ENCODE data around the gene SLC6A6.

The SLC6A6 gene

DNA sequence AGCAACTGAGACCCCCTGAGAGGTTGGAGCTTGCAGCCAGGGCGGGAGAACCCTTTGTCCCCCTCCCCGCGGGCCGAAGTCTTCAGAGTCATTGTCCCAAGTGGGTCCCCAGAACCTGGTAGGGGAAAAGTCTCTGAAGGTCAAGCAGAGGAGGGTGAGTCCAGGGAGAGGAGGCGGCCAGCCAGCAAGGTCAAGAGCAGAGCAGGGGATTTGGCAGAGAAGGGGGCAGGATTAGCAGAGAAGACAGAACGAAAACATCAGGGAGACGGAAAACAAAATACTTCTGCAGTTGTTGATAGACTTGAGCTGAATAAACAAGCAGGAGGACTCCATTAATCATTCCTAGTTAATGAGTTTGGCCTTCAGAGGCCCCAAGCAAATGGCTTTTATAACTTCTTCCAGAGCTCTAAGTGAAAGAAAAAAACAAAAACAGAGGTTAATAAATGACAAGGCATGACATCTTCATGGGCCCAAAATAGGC lies 71.0 kb downstream of the SLC6A6 start:
- no peak for DNase-seq

GRCh38 chr3:14474363-14475081 lies 72.1 kb downstream of the SLC6A6 start:
- DNase-seq: no peak

DNA sequence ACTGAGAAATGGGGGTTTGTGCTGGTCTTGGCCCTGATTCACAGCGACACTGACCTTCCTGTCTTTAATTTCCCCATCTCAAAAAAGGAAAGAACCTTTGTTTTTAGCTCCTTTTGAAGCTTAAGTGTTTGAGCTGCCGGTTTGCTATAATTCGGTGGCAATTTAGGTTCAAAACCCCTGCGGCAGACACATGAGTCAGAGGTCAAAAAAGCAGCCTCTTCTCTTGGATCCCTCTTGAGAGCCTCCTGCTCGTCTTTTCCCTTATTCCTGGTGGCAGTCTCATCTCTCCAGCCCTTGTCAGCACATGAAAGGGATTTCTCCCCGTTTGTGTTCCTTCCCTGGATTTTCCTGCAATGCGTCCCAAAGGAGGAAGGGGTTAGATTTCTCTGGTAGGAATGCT lies 73.2 kb downstream of the SLC6A6 start:
- DNase-seq: no peak

DNA sequence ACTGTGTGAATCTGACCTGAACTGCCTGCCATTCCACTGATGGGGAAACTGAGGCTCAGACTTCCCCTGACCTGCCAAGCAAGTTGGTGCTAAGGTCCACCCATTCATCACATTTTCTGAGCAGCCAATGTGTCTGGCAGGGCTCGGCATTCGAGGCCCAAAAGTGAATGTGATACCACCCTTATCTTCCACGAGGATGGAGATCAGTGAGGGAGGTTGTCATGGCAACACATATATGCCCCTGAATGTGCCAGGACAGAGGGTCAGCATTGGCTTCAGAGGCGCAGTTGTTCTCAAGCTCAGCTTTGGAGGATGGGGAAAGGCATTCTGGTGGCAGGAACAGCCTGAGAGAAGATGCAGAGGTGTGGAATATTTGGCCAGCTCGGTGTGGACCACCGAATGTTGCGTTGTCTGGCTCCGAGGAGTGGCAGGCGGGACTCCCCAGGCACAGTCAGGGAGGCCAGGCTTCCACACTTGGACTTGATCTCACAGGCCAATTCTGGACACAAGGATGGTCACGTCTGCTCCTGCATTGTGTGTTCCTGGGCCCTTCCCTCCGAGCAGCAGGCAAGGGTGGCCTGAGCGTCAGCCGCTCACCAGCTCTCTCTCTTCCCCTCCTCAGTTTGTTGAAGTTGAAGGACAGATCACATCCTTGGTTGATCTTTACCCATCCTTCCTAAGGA lies 74.3 kb downstream of the SLC6A6 start:
- DNase-seq: no peak

GRCh38 chr3:14477311-14477935 lies 75.0 kb downstream of the SLC6A6 start:
- DNase-seq: no peak

GRCh38 chr3:14478956-14479550 lies 76.6 kb downstream of the SLC6A6 start:
- no peak for DNase-seq

DNA sequence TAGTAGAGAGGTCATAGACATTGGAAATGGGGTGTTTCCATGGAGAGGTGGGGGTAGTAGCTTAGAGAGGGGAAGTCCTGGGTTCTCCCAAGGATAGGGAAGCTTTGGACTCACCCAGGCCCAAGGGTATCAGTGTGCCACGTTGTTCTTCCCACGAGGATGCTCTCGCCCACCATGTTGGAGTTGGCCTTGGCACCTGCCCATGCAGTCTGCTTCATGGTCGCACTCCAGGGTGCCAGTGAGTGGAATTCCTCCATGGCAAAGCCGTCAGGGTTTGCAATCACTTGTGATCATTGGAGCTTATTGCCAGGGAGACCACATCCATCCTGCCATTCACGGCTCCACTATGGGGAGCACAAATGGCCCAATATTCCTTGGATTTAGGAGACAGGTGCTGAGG lies 77.2 kb downstream of the SLC6A6 start:
- DNase-seq: no peak

GRCh38 chr3:14480207-14481017 lies 78.0 kb downstream of the SLC6A6 start:
- no peak for DNase-seq

DNA sequence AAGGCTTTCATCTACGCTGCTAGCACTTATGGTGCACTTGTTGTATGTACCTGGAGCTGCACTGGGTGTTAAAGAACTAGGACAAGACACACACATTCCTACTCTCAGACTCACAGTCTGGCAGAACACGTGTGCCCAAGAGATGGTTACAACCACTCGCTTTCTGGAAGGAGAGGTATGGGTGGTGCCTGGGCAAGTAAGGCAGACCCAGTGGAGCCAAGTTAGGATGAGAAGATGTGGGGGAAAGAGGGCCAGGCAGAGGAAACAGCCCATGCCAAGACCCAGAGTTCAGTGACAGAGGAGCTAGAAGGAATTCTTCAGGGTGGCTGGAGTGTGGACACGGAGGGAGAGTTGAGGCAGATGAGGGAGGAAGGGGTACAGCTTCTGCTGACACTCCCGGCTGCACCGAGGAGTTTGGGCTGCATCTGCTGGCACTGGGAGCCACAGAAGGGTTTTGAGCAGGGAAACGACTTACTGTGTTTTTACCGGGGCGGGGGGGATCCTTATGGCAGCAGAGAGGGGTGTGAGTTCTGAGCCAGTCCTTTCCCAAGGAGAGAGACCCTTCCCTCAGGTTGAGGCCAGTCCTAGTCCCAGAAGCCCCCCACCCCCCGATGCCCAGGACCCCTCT lies 78.7 kb downstream of the SLC6A6 start:
- no peak for DNase-seq

GRCh38 chr3:14481646-14482036 lies 79.2 kb downstream of the SLC6A6 start:
- no peak for DNase-seq

GRCh38 chr3:14482271-14482721 lies 79.9 kb downstream of the SLC6A6 start:
- no peak for DNase-seq

GRCh38 chr3:14483286-14483685 lies 80.9 kb downstream of the SLC6A6 start:
- DNase-seq: no peak

- no peak for DNase-seq
Observed at GRCh38 chr3:14484741-14485140, 82.3 kb downstream of the SLC6A6 start.

DNA sequence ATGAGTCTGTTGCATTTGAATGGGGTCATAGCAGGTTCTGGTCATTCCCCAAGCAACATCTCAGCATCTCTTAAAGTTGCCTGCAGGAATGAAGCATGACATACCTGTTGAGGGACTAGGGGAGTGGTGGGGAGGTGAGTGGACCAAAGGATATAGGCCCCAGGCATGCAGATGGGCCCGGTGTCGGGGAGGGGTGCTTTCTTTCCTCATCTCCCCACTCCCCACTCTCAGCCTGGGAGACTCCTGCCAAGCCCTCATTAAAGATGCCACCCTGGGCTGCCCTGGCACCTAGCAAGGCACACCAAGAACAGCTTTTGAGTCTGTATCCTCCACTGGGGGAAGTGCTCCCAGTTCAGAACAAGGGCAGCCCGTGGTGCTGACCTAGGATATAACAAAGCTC lies 83.6 kb downstream of the SLC6A6 start:
- no peak for DNase-seq

DNA sequence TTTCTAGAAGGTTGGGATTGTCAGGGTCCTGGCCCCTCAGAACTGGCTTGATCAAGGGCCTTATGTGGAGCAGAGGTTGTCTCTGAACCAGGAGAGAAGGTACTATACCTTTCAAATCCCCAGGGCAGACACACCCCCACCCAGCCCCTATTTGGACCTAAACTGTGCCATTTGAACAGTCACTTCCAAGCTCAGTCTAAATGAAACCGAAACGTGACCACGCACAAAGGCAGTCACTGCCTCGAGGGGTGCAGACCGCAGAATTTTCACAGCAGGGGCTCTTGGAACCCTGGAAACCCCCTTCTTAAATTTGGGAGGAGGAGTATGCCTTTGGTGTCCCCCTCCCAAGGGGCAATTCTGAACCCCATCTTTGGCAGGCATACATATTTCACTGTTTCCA lies 84.1 kb downstream of the SLC6A6 start:
- DNase-seq: no peak

DNA sequence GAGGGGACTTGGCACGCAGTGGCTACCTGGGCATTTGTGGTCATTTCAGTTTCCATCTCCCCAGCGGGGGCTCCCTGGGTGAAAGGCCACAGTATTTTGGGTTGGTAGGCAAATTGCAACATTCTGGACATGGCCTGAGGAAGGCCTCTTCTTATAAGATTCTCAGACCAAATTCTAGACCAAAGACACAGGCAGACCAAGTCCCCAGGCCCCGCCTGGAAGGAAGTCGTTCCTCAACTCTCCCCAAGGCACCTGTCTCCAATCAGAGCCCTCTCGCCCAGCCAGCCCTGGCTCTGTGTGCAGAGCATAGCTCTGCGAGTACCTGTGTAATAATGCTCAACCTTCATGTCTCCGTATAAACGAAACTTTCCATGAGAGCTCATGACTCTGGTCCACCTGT lies 84.7 kb downstream of the SLC6A6 start:
- no peak for DNase-seq

GRCh38 chr3:14487821-14488220 lies 85.4 kb downstream of the SLC6A6 start:
- no peak for DNase-seq

- no peak for DNase-seq
Observed at GRCh38 chr3:14488286-14489041, 86.1 kb downstream of the SLC6A6 start.

GRCh38 chr3:14489641-14490040 lies 87.2 kb downstream of the SLC6A6 start:
- DNase-seq: no peak

GRCh38 chr3:14490255-14490654 lies 87.8 kb downstream of the SLC6A6 start:
- DNase-seq: no peak

GRCh38 chr3:14490831-14491230 lies 88.4 kb downstream of the SLC6A6 start:
- no peak for DNase-seq
